Liver (tissue), 3 donors: ENCODE data around the gene AATK.

ENCODE experiments used
- HNF4A ChIP-seq, 2 donors: conservative IDR thresholded peaks; 2 replicates each; pipeline ENCODE4 v1.6.1; 2016; ENCODE audit warnings: antibody characterized with exemption in 2 of 2, mild to moderate bottlenecking in 2 of 2
- JUND ChIP-seq, 2 donors: IDR thresholded peaks; 2 replicates each; pipeline ENCODE4 v1.6.1; 2016; ENCODE audit warnings: antibody characterized with exemption in 2 of 2
- MAX ChIP-seq: IDR thresholded peaks from 2 replicates; pipeline ENCODE4 v1.6.1; 2016; ENCODE audit warnings: antibody characterized with exemption
- SP1 ChIP-seq: IDR thresholded peaks from 2 replicates; pipeline ENCODE4 v1.6.1; 2018; ENCODE audit warnings: antibody characterized with exemption, mild to moderate bottlenecking
- ZBTB33 ChIP-seq: IDR thresholded peaks from 2 replicates; pipeline ENCODE4 v1.6.1; 2016; ENCODE audit warnings: antibody characterized with exemption
- TF ChIP-seq, protein P1 (sequence below): fragments of 150-350 bp; IDR thresholded peaks from 2 replicates; pipeline ENCODE4 v1.5.1; 2017; ENCODE audit warnings: improper control_type of control experiment, low read depth, low read length; ENCODE audit not compliant: missing input control
- TF ChIP-seq, protein P2 (sequence below): IDR thresholded peaks from 2 replicates; pipeline ENCODE4 v1.6.1; 2016; ENCODE audit warnings: antibody characterized with exemption, mild to moderate bottlenecking
- donor health status: healthy.
- donor health status: healthy.

- no peak for TF ChIP-seq MAX
- TF ChIP-seq, protein P1, sequence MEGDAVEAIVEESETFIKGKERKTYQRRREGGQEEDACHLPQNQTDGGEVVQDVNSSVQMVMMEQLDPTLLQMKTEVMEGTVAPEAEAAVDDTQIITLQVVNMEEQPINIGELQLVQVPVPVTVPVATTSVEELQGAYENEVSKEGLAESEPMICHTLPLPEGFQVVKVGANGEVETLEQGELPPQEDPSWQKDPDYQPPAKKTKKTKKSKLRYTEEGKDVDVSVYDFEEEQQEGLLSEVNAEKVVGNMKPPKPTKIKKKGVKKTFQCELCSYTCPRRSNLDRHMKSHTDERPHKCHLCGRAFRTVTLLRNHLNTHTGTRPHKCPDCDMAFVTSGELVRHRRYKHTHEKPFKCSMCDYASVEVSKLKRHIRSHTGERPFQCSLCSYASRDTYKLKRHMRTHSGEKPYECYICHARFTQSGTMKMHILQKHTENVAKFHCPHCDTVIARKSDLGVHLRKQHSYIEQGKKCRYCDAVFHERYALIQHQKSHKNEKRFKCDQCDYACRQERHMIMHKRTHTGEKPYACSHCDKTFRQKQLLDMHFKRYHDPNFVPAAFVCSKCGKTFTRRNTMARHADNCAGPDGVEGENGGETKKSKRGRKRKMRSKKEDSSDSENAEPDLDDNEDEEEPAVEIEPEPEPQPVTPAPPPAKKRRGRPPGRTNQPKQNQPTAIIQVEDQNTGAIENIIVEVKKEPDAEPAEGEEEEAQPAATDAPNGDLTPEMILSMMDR: no peak
- no peak for TF ChIP-seq SP1
- TF ChIP-seq, protein P2, sequence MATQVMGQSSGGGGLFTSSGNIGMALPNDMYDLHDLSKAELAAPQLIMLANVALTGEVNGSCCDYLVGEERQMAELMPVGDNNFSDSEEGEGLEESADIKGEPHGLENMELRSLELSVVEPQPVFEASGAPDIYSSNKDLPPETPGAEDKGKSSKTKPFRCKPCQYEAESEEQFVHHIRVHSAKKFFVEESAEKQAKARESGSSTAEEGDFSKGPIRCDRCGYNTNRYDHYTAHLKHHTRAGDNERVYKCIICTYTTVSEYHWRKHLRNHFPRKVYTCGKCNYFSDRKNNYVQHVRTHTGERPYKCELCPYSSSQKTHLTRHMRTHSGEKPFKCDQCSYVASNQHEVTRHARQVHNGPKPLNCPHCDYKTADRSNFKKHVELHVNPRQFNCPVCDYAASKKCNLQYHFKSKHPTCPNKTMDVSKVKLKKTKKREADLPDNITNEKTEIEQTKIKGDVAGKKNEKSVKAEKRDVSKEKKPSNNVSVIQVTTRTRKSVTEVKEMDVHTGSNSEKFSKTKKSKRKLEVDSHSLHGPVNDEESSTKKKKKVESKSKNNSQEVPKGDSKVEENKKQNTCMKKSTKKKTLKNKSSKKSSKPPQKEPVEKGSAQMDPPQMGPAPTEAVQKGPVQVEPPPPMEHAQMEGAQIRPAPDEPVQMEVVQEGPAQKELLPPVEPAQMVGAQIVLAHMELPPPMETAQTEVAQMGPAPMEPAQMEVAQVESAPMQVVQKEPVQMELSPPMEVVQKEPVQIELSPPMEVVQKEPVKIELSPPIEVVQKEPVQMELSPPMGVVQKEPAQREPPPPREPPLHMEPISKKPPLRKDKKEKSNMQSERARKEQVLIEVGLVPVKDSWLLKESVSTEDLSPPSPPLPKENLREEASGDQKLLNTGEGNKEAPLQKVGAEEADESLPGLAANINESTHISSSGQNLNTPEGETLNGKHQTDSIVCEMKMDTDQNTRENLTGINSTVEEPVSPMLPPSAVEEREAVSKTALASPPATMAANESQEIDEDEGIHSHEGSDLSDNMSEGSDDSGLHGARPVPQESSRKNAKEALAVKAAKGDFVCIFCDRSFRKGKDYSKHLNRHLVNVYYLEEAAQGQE: no peak
- TF ChIP-seq HNF4A (conservative IDR thresholded peaks at IDR 0.05): no peak
- no peak for TF ChIP-seq JUND (IDR thresholded peaks at IDR 0.05)
- TF ChIP-seq ZBTB33: no peak
Measured at GRCh38 chr17:81167194-81167524, 1.1 kb upstream of the AATK start.
